GM06990 (cell line): ENCODE results near the gene XRCC4.

Experiments
- DNase-seq: peaks from one replicate; pipeline ENCODE4 v3.0.0-alpha.2; 2011; ENCODE audit not compliant: insufficient read length; ENCODE audit errors: extremely low read depth
- H3K27me3 ChIP-seq: replicated peaks from 2 replicates; pipeline ENCODE4 v1.6.0; 2011; ENCODE audit warnings: low read length; ENCODE audit not compliant: control insufficient read depth, insufficient read depth
- H3K36me3 ChIP-seq: 2 replicates; pipeline ENCODE4 v1.5.1; 2011; ENCODE audit warnings: low read length; ENCODE audit not compliant: control insufficient read depth, insufficient read depth
- H3K4me3 ChIP-seq: replicated peaks from 2 replicates; pipeline ENCODE4 v1.5.1; 2011; ENCODE audit warnings: low read depth, mild to moderate bottlenecking, control low read depth, low read length
- TF ChIP-seq, protein P1 (sequence below): IDR thresholded peaks from 2 replicates; pipeline ENCODE4 v1.5.1; 2011; ENCODE audit warnings: low read length, control low read depth, mild to moderate bottlenecking, inconsistent platforms; ENCODE audit not compliant: insufficient read depth, poor library complexity, severe bottlenecking

XRCC4 gene

DNA sequence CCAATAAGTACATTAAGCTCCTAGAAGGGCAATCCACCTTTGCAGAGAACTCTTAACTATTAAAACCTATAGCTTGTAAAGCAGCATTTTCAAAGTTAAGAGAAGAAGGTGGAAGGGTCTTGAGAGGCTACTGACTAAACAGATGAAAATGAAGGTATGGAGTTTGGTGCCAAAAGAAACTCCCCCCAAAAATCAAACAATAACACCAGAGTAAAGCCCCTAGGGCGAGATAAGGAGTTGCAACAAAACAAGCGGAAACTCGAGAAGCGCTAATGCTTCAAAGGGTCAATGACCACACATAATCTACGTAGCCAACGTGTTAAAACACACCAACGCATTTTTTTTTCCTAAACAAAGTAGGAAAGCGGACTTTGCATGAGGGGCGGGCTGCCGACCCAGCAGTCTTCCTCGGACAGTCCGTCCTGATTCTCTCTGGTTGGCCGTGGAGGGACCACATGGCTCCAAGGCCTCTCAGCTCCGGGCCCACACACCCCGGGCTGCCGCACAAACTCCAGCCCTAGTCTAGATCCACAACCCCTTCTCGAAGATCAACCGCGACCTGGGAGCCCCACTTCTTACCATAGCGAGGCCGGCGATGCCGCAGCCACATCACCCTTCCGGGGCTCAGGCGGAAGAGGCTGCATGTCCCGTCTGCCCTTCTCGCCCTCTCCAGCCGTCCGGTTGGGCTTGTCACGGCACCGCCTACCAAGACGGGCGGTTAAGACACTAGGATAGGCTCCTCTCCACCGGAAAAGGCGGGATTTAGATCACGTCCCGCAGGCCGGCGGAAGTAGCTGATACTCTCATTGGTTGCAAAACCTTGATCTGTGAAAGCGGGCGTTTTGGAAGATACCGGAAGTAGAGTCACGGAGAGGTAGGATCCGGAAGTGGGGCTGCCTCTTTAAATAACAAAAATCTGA lies at the start of gene XRCC4, which contains the start of gene TMEM167A:
XRCC4 (plus strand) TSS at position 806 of the 920 bp plus-strand sequence. CDS start 27,373 bp downstream, outside the sequence.
TMEM167A (minus strand) TSS at position 653 of the 920 bp plus-strand sequence; CDS start at position 582, 71 bp downstream.
- peak within 1 kb of the TSS; percentile 95 for H3K4me3 ChIP-seq
- TF ChIP-seq, protein P1, sequence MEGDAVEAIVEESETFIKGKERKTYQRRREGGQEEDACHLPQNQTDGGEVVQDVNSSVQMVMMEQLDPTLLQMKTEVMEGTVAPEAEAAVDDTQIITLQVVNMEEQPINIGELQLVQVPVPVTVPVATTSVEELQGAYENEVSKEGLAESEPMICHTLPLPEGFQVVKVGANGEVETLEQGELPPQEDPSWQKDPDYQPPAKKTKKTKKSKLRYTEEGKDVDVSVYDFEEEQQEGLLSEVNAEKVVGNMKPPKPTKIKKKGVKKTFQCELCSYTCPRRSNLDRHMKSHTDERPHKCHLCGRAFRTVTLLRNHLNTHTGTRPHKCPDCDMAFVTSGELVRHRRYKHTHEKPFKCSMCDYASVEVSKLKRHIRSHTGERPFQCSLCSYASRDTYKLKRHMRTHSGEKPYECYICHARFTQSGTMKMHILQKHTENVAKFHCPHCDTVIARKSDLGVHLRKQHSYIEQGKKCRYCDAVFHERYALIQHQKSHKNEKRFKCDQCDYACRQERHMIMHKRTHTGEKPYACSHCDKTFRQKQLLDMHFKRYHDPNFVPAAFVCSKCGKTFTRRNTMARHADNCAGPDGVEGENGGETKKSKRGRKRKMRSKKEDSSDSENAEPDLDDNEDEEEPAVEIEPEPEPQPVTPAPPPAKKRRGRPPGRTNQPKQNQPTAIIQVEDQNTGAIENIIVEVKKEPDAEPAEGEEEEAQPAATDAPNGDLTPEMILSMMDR = no peak
- no peaks in the 10 kb centered on the region for H3K27me3 ChIP-seq
- H3K36me3 ChIP-seq = no peaks in the 10 kb centered on the region
- peak; percentile 95 for DNase-seq

DNA sequence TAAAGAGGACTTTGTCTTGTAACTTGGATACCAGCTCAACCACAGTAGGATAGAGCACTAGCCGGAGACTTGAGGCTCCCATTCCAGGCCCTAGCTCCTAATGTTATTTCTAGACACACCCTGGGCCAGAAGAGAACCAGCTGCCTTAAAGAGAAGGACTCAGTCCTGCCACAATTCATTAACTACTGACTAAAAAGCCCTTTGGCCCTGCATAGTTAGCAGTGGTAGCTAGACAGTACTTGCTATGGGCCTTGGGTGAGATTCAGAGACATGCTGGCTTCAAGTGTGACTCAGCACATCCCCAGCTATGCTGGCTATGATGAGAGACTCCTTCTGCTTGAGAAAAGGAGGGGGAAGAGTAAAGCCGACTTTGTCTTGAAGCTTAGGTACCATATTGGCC lies 47.4 kb upstream of the XRCC4 start:
- TF ChIP-seq, protein P1 = no peak
- no peaks in the 10 kb centered on the region for H3K27me3 ChIP-seq
- H3K36me3 ChIP-seq = no peaks in the 10 kb centered on the region
- H3K4me3 ChIP-seq = no peak overlapping the region
- no peak for DNase-seq

DNA sequence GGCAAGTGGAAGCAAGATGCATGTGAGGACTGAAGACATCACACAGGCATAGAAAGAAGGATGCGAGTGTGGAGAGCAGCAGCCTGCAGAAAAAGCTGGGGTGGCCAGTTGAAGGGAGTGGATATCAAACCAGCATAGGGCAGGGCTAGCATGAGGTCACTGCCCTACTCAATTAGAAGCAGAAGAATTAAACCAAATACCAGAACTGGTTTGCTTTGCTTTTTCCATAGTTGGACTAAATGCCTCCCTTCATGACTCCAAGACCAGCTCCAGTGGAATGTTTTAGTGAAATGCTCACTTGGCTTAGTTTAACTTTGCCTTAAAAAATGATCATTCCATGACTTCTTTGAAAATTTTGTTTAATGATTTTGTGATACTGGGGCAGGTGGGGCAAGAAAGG lies 46.0 kb upstream of the XRCC4 start:
- DNase-seq = no peak
- Histone ChIP-seq H3K27me3 (no peaks in the 10 kb centered on the region), H3K36me3 (no peaks in the 10 kb centered on the region), H3K4me3 (no peak overlapping the region)
- TF ChIP-seq, protein P1 = no peak

DNA sequence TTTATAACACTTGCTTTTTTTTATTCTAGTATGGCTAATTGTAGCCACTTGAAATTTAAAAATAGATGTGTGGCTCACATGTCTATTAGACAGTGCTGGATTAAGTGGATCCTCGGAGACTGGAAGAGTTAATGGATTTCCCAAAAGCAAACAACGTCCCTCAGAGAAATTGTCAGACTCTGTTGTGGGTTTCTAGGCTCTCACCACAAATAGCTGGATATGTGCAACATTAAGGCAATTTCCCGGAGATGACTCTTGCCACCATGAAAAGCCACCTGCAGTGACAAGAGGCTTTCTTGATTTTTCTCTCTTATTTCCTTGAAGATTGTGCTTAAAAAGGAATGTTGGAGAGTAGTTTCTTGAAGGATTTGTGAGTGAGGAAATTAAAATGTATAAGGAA lies 43.3 kb upstream of the XRCC4 start:
- DNase-seq = no peak
- TF ChIP-seq, protein P1 = no peak
- no peak overlapping the region for H3K4me3 ChIP-seq

DNA sequence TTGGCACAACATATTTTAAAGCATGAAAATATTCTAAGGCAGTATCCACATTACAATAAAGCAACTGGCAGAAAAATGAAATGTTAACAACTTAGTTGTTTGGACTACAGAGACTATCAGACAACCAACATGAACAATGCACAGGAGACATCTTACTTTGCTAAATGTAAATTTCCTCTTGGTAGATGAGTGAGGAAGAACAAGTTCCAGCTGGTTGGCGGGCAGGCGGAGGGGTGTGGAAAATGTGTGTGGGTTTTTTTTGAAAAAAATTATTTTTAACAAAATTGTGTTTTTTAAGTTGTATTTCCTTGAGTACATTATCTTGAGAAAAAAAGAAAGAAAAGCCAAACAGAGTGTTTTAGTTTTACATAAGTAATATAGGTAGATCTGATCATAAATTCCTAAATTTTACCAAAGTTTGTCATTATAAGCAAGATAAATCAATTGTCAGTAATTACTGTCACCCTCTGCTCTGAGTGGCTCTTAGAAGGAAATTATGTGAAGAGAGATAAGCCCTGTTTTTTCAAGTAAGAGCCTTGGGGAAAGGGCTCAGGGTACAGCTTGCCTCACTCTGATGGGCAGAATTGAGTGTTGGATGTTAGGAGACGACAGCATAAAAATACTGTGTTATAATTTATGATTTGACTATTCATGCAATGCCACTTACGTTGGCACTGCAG lies 42.7 kb upstream of the XRCC4 start:
- DNase-seq = no peak
- TF ChIP-seq, protein P1 = no peak
- no peaks in the 10 kb centered on the region for H3K27me3 ChIP-seq
- no peaks in the 10 kb centered on the region for H3K36me3 ChIP-seq
- H3K4me3 ChIP-seq = no peak overlapping the region

More for the DNA sequence above, 43.3 kb upstream of the XRCC4 start:
- H3K36me3 ChIP-seq = no peaks in the 10 kb centered on the region
- H3K27me3 ChIP-seq = no peaks in the 10 kb centered on the region
